Prostate gland (tissue), 2 donors: ENCODE data around the gene RRP1. TPM values are rescaled to one million over a fixed set of nuclear protein-coding genes. Genes with fewer than 3 reads are reported as not detected.

ENCODE experiments used
- DNase-seq: peaks from one replicate; pipeline ENCODE4 v3.0.0-alpha.2; 2019; ENCODE audit warnings: low spot score
- H3K27ac ChIP-seq, 2 donors: fragments of 200-600 bp; sonication (generic); 2 replicates each; pipeline ENCODE4 v1.5.1; 2017 to 2019
- H3K27me3 ChIP-seq: fragments of 200-600 bp; sonication (generic); replicated peaks from 2 replicates; pipeline ENCODE4 v1.5.1; 2019; ENCODE audit not compliant: insufficient read depth
- H3K36me3 ChIP-seq, 2 donors: fragments of 200-600 bp; sonication (generic); 1 replicate in 1 of 2; 2 replicates in 1 of 2; pipeline versions ENCODE4 v1.5.1 to v1.8.1; 2017 to 2019
- H3K4me1 ChIP-seq: fragments of 200-600 bp; sonication (generic); replicated peaks from 2 replicates; pipeline ENCODE4 v1.5.1; 2019
- H3K4me3 ChIP-seq, 2 donors: fragments of 200-600 bp; sonication (generic); 2 replicates each; pipeline ENCODE4 v1.5.1; 2017 to 2019
- H3K9me3 ChIP-seq: fragments of 200-600 bp; sonication (generic); 2 replicates; pipeline ENCODE4 v1.5.1; 2017
- CTCF ChIP-seq, 4 experiments: fragments of 200-600 bp in 2 of 4; fragments of 450-650 bp in 2 of 4; sonication (generic) in 2 of 4; IDR thresholded peaks; 1 replicate in 3 of 4; 2 replicates in 1 of 4; pipeline ENCODE4 v1.5.1; 2016 to 2019; ENCODE audit warnings: antibody characterized with exemption in 4 of 4, mild to moderate bottlenecking in 2 of 4, moderate library complexity in 2 of 4
- POLR2A ChIP-seq: fragments of 450-650 bp; IDR thresholded peaks from one replicate; pipeline ENCODE4 v1.6.1; 2016; ENCODE audit warnings: antibody characterized with exemption, mild to moderate bottlenecking
- POLR2AphosphoS5 ChIP-seq: sonication (generic); formaldehyde crosslinking; IDR thresholded peaks from one replicate; pipeline ENCODE4 v1.6.1; 2017; ENCODE audit warnings: antibody characterized with exemption
- WGBS: methylation state at CpG from one replicate; pipeline ENCODE4 v1.1.5; 2018; 5-methylcytosine and 5-hydroxymethylcytosine counted together
- intact Hi-C: fragments of 100-400 bp; cut with DNase I; formaldehyde crosslinking; loops from one replicate; pipeline ENCODE4 v1.14.2; 2022
- total RNA-seq, 2 donors: library from RNA; depleted of rRNA; stranded (reverse); fragments of >200 nt; gene quantifications; one replicate each; pipeline ENCODE4 v1.1.0, GENCODE V29; 2016

The RRP1 gene
- total RNA-seq, 2 donors from 2014 or later, result 29.4 to 37.5 TPM

GRCh38 chr21:43825936-43826622 lies 36.7 kb downstream of the RRP1 start:
- peak; percentile 41 for DNase-seq
- Histone ChIP-seq H3K27ac (no peak overlapping the region), H3K27me3 (no peaks in the 10 kb centered on the region), H3K4me3 (no peak overlapping the region), H3K36me3 (no peaks in the 10 kb centered on the region), H3K9me3 (no peaks in the 10 kb centered on the region), H3K4me1 (no peaks in the 10 kb centered on the region)
- WGBS, result 29% methylated on average over 26 of the region's 31 CpGs
- TF ChIP-seq POLR2A, result no peak
- TF ChIP-seq CTCF (IDR thresholded peaks at IDR 0.05), result peak in 2 of 4 experiments; percentile 11 to 17
- peak; percentile 20 for TF ChIP-seq POLR2AphosphoS5
- intact Hi-C loops, result loop anchor here (2.0 kb wide), 1 partner anchor 41 kb away; no protein-coding TSS in a partner anchor

GRCh38 chr21:43826623-43826974 lies 37.2 kb downstream of the RRP1 start:
- TF ChIP-seq CTCF (IDR thresholded peaks at IDR 0.05) (no peak), POLR2AphosphoS5 (no peak), POLR2A (no peak)
- Histone ChIP-seq H3K27ac (no peak overlapping the region), H3K36me3 (no peaks in the 10 kb centered on the region), H3K27me3 (no peaks in the 10 kb centered on the region), H3K4me1 (no peaks in the 10 kb centered on the region), H3K4me3 (no peak overlapping the region), H3K9me3 (no peaks in the 10 kb centered on the region)
- DNase-seq, result no peak
- intact Hi-C loops, result loop anchor here (2.0 kb wide), 1 partner anchor 40 kb away; no protein-coding TSS in a partner anchor
- 30% methylated on average over 8 of the region's 8 CpGs for WGBS

- intact Hi-C loops, result loop anchor here (2.0 kb wide), 1 partner anchor 40 kb away; no protein-coding TSS in a partner anchor
- TF ChIP-seq CTCF (IDR thresholded peaks at IDR 0.05), result no peak
- TF ChIP-seq POLR2A, result no peak
- TF ChIP-seq POLR2AphosphoS5, result peak; percentile 19
- H3K27ac ChIP-seq, result no peak overlapping the region
- WGBS, result 25% methylated on average over 18 of the region's 18 CpGs
- no peaks in the 10 kb centered on the region for H3K9me3 ChIP-seq
- H3K27me3 ChIP-seq, result no peaks in the 10 kb centered on the region
- no peak for DNase-seq
- H3K4me3 ChIP-seq, result no peak overlapping the region
- H3K4me1 ChIP-seq, result no peaks in the 10 kb centered on the region
- H3K36me3 ChIP-seq, result no peaks in the 10 kb centered on the region
These were observed 37.7 kb downstream of the RRP1 start for GRCh38 chr21:43827015-43827611.

GRCh38 chr21:43829161-43829560 lies 39.8 kb downstream of the RRP1 start:
- no peak for TF ChIP-seq POLR2AphosphoS5
- TF ChIP-seq POLR2A, result no peak
- no peak for TF ChIP-seq CTCF (IDR thresholded peaks at IDR 0.05)
- H3K9me3 ChIP-seq, result no peaks in the 10 kb centered on the region
- no peaks in the 10 kb centered on the region for H3K27me3 ChIP-seq
- H3K27ac ChIP-seq, result no peak overlapping the region
- no peak for DNase-seq
- intact Hi-C loops, result no loop called here
- H3K36me3 ChIP-seq, result no peaks in the 10 kb centered on the region
- no peaks in the 10 kb centered on the region for H3K4me1 ChIP-seq
- 86% methylated on average over 12 of the region's 12 CpGs for WGBS
- no peak overlapping the region for H3K4me3 ChIP-seq
